HG02884 (cell line): ENCODE data around the gene NAXE.
"Not testable (repeated sequence)": the region's sequence is repeated elsewhere in the genome, so short reads cannot be mapped to it uniquely, and the experiment has no call there.

Experiments used
- ATAC-seq: cut with Tn5 transposase; IDR thresholded peaks from one replicate; pipeline ENCODE4 v1.9.1; 2021; ENCODE audit warnings: mild to moderate bottlenecking, moderate library complexity; ENCODE audit not compliant: unreplicated experiment

The NAXE gene

GRCh38 chr1:156591432-156592157 is at the start of gene NAXE:
Gene NAXE (plus strand): TSS chr1:156591776. CDS start chr1:156591805, 29 bp downstream.
- peak; percentile 76 for ATAC-seq

DNA sequence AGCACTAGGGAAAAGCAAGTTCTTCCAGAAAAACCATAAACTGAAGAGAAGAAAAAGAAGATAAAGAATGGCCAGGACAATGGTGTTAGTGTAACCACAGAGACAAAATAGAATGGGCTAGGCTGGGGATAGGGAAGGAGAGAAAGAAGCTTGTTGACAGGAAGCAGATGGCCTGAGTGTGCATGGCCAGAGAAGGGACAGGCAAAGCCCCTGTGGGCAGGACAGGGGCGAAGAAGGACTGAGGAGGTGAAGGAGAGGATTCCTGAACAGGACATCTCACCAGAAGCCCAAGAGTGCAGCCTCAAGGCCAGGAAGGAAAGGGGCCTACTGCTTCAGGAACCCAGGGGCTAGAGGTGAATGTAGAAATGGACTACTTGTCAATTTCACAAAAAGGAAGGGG is 48.5 kb upstream of the NAXE start:
- no peak for ATAC-seq

- ATAC-seq = no peak
Observed at GRCh38 chr1:156544592-156545102, 46.9 kb upstream of the NAXE start.

GRCh38 chr1:156546267-156546666 is 45.3 kb upstream of the NAXE start:
- ATAC-seq = no peak

DNA sequence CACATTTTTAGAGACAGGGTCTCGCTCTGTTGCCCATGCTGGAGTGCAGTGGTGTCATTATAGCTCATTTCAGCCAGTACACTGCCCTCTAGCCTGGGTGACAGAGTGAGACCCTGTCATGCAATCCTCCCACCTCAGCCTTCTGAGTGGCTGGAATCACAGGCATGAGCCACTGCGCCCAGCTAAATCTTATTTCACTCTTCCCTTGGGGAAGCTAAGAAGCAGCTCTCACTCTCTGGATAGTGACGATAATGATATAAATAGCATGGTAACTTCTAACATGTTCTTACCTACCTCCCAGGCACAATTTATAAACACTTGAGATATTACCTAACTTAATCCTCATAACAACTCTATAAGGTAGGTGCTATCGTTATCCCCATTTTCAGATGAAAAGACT is 44.1 kb upstream of the NAXE start:
- no peak for ATAC-seq

DNA sequence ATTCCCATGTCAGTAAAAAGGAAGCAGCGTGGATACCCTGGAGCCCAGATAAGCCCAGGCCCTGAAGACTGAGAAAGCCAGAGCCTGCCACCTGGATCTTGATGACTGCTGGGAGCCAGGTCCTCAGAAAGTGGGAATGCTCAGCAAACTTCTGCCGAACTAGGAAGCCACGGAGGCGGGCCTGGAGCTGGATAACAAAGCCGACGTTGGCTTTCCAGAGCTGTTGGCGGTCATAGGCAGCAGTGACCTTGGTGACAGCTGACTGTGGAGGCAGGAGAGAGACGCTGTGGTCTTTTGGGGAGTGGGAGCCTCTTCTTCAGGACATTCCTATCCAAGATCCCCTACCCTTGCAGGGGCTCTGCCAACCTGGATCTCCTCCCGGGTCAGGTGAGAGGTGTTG is 43.6 kb upstream of the NAXE start:
- ATAC-seq = no peak

- no peak for ATAC-seq
Observed at GRCh38 chr1:156549390-156549789, 42.2 kb upstream of the NAXE start.

DNA sequence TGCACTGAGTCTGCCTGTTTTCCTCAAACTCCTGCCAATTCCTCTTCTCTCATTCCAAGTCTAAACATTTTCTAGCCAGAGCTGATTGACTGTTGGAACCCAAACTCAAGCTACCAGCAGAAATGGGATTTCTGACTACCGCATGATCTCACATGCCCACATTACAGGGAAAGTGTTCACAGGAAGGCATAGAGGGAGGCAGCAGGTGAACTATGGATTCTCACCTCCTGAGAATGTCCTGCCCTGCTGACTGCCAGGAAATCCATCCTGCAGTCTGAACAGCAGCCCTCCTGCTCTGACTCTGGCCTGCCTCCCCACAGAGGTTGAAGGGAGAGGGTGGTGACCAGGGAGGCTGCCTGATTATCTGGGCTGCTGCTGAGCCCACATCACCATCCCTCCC is 41.7 kb upstream of the NAXE start:
- no peak for ATAC-seq

DNA sequence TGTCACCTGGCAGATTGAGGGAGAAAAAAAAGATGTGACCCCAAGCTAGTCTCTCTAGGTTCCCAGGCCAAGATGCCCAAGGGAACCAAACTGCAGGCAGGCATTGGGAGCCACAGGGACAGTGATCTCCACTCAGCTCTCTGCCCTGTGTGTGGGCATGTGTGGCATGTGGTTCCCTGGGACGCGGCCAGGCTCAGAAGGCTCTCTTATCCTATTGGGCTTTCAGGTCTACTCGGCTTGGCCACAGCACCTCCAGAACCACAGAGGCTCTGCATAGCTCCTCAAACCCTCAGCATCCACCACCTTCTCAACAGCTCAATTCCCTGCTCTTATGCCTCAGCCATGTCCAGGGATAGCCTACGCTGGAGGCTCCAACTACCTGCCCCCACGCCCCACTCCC is 41.2 kb upstream of the NAXE start:
- ATAC-seq = no peak

- ATAC-seq = no peak
Observed at GRCh38 chr1:156551066-156551643, 40.4 kb upstream of the NAXE start.

- ATAC-seq = no peak
Observed at GRCh38 chr1:156551869-156552268, 39.7 kb upstream of the NAXE start.

DNA sequence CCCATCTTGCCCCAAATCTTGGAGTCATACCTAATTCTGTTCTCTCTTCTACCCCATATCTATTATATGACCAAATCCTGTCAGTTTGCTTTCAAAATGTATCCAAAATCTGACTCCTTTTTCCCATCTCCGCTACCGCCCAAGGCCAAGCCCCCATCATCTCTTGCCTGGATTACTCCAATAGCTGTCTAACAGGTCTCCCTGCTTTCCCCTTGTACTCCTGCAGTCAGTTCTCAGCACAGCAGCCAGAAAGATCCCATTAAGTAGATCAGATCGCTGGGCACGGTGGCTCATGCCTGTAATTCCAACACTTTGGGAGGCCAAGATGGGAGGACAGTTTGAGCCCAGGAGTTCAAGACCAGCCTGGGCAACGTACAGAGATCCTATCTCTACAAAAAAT is 39.1 kb upstream of the NAXE start:
- no peak for ATAC-seq

DNA sequence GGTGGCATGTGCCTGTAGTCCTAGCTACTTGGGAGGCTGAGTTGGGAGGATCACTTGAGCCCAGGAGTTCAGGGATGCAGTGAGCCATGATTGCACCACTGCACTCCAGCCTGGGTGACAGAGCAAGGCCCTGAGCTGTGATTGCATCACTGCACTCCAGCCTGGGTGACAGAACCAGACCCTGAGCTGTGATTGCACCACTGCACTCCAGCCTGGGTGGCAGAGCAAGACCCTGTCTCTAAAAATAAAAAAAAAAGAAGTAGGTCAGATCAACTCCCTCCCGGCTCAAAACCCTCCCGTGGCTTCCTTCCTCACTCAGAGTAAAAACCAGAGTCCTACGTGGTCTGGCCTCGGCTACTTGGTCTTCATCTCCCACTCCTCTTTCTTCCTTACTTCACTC is 38.6 kb upstream of the NAXE start:
- ATAC-seq = not testable (repeated sequence)

DNA sequence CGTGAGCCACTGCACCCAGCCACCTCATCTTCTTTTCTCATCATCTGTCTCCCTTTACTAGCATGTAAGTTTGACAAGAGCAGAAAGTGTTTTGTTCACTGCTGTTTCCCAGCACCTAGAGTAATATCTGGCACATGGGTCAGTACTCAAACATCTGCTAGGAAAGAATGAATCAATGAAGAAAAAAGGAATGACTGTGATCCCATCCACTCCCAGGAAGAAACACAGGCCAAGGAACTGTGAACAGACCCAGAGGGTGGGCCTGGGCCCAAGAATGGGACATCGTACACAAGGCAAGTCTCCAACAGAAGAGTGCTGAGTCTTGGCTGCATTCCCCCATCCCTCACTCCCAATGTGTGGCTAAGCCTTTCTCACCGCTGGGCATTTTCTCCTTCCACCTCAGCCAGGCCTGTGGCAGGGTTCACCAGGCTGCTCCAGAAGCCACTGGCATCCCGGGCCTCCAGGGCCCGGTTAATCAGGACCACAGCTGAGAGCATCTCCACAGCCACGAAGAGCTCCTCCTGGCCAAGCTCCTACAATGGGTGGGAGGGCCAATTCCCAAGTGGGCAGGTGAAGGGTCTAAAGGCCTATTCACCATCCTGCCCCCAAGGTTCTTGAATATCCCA is 37.6 kb upstream of the NAXE start:
- no peak for ATAC-seq

DNA sequence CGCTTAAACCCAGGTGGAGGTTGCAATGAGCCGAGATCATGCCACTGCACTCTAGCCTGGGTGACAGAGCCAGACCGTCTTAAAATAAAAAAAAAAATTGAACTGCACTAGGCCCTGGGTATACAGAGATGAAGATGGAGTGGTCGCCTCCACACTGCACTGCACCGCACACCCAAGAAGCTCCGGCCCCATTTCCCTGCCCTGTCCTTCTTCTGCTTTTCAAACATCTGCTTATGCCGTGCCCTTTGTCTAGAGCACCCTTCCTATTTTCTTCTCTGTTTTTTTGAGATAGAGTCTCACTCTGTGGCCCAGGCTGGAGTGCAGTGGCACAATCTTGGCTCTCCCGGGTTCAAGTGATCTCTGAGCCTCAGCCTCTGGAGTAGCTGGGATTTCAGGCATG is 36.6 kb upstream of the NAXE start:
- no peak for ATAC-seq

- ATAC-seq = no peak
Observed at GRCh38 chr1:156555715-156556114, 35.9 kb upstream of the NAXE start.

DNA sequence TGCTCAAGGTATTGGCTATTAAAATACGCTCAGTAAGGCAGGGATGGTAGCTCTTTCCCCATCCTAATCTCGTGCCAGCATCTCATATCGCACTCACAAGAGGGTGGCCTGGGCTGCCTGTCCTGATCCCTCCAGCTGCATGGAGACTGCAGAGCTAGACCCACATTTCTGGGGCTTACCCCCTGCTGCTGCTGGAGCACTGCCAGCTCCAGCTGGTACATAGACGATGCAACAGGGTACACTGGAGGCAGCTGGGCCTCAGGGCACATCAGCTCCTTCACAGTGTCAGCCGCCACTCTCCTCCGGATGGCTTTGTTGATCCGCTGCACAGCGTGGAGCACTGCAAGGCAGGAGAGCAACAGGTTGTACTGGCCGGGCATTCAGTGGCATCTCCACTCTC is 35.2 kb upstream of the NAXE start:
- no peak for ATAC-seq

- ATAC-seq = no peak
Observed at GRCh38 chr1:156559086-156559796, 32.3 kb upstream of the NAXE start.

- ATAC-seq = no peak
Observed at GRCh38 chr1:156559797-156560385, 31.7 kb upstream of the NAXE start.

DNA sequence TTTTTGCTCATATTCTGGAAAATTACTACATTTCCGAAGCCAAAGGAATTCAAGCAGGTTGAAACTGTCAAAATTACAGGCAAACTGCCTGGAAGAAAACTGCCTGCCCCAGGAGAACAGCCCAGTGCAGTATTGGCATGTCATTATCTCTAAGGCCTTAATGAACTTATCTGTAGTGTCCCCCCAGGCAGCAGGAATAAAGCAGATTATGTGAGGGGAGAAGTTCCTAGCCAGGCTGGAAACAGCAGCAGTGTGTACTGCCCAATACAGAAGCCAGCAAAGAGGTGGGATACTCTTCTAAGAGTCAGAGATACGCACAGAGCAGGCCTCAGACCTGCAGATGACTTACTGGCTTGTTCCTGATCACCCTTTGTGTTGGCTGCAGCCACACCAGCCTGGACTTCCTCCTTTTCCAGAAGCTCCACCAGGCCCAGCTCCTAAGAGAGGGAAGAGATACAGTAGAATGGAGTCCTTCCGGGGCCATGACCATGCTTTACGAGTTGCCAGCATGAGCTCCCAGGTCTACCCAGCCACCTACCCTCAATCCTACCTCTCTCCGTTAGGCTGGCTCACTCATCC is 30.9 kb upstream of the NAXE start:
- no peak for ATAC-seq

DNA sequence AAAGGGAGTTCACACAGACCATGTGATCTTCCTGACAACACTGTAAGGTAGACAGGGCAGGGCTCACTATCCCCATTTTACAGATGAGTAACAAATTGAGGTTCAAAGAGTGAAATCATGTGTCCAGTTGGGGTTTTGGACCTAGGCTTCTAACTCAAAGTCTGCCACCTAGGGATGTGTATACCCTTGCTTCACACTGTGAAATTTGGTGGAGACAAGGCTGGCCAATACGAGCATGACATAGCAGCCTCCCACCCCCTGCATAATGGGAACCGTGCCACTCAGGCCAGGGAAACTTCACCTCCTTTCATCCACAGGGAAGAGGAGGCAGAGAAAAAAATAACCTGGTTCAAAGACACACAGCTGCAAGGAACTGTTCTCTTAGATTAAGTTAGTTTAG is 26.1 kb upstream of the NAXE start:
- no peak for ATAC-seq
